Measurements from ENCODE around the gene PDZD4.

The PDZD4 gene

GRCh38 chrX:153772316-153773217 is 57.8 kb downstream of the PDZD4 start:
- TF ChIP-seq ELF4 (IDR thresholded peaks at IDR 0.05) (no peak), PKNOX1 (IDR thresholded peaks at IDR 0.05) (no peak), ARNT (IDR thresholded peaks at IDR 0.05) (no peak), TARDBP (IDR thresholded peaks at IDR 0.05) (no peak), CTBP1 (IDR thresholded peaks at IDR 0.05; ENCODE audit: borderline replicate concordance) (no peak), FOXK2 (IDR thresholded peaks at IDR 0.05) (no peak), L3MBTL2 (conservative IDR thresholded peaks at IDR 0.05) (no peak), SP1 (IDR thresholded peaks at IDR 0.05) (no peak), ZNF384 (IDR thresholded peaks at IDR 0.05) (no peak), NFRKB (IDR thresholded peaks at IDR 0.05) (no peak), FOXA1 (IDR thresholded peaks at IDR 0.05) (no peak), BHLHE40 (IDR thresholded peaks at IDR 0.05; ENCODE audit: borderline replicate concordance) (no peak), SUZ12 (IDR thresholded peaks at IDR 0.05) (no peak), FOXM1 (IDR thresholded peaks at IDR 0.05; ENCODE audit: borderline replicate concordance) (no peak), LEF1 (IDR thresholded peaks at IDR 0.05; ENCODE audit: borderline replicate concordance) (no peak), HDGF (IDR thresholded peaks at IDR 0.05; ENCODE audit: borderline replicate concordance) (no peak)
- DNase-seq (ENCODE audit: extremely low spot score), result no peak
- ChIA-PET CTCF (no interaction called here), POLR2A (no interaction called here)

GRCh38 chrX:153771415-153772315 is 58.7 kb downstream of the PDZD4 start:
- CTCF ChIA-PET, result no interaction called here
- no peak for DNase-seq (ENCODE audit: extremely low spot score)
- TF ChIP-seq PKNOX1 (IDR thresholded peaks at IDR 0.05) (no peak), L3MBTL2 (conservative IDR thresholded peaks at IDR 0.05) (no peak), FOXA1 (IDR thresholded peaks at IDR 0.05) (no peak), TARDBP (IDR thresholded peaks at IDR 0.05) (no peak), BHLHE40 (IDR thresholded peaks at IDR 0.05; ENCODE audit: borderline replicate concordance) (no peak), FOXK2 (IDR thresholded peaks at IDR 0.05) (no peak)
- POLR2A ChIA-PET, result no interaction called here

- ChIA-PET CTCF (no interaction called here), POLR2A (no interaction called here)
- no peak for DNase-seq (ENCODE audit: extremely low spot score)
- no peak for TF ChIP-seq FOXA1 (IDR thresholded peaks at IDR 0.05)
- no peak for TF ChIP-seq ELF4 (IDR thresholded peaks at IDR 0.05)
- TF ChIP-seq FOXK2 (IDR thresholded peaks at IDR 0.05), result no peak
- TF ChIP-seq HDGF (IDR thresholded peaks at IDR 0.05; ENCODE audit: borderline replicate concordance), result no peak
- no peak for TF ChIP-seq TARDBP (IDR thresholded peaks at IDR 0.05)
- no peak for TF ChIP-seq PKNOX1 (IDR thresholded peaks at IDR 0.05)
- TF ChIP-seq L3MBTL2 (conservative IDR thresholded peaks at IDR 0.05), result no peak
- no peak for TF ChIP-seq CTBP1 (IDR thresholded peaks at IDR 0.05; ENCODE audit: borderline replicate concordance)
- TF ChIP-seq ARNT (IDR thresholded peaks at IDR 0.05), result no peak
- TF ChIP-seq FOXM1 (IDR thresholded peaks at IDR 0.05; ENCODE audit: borderline replicate concordance), result no peak
- TF ChIP-seq LEF1 (IDR thresholded peaks at IDR 0.05; ENCODE audit: borderline replicate concordance), result no peak
- TF ChIP-seq SP1 (IDR thresholded peaks at IDR 0.05), result no peak
- no peak for TF ChIP-seq NFRKB (IDR thresholded peaks at IDR 0.05)
- TF ChIP-seq SUZ12 (IDR thresholded peaks at IDR 0.05), result no peak
- no peak for TF ChIP-seq BHLHE40 (IDR thresholded peaks at IDR 0.05; ENCODE audit: borderline replicate concordance)
- no peak for TF ChIP-seq ZNF384 (IDR thresholded peaks at IDR 0.05)
These were observed 59.5 kb downstream of the PDZD4 start for GRCh38 chrX:153770601-153771414.

- ChIA-PET POLR2A (no interaction called here), CTCF (no interaction called here)
- no peak for DNase-seq (ENCODE audit: extremely low spot score)
- TF ChIP-seq PKNOX1 (IDR thresholded peaks at IDR 0.05) (no peak), SP1 (IDR thresholded peaks at IDR 0.05) (no peak), NFRKB (IDR thresholded peaks at IDR 0.05) (no peak), ZNF384 (IDR thresholded peaks at IDR 0.05) (no peak), ELF4 (IDR thresholded peaks at IDR 0.05) (no peak), FOXM1 (IDR thresholded peaks at IDR 0.05; ENCODE audit: borderline replicate concordance) (no peak), HDGF (IDR thresholded peaks at IDR 0.05; ENCODE audit: borderline replicate concordance) (no peak), FOXK2 (IDR thresholded peaks at IDR 0.05) (no peak), FOXA1 (IDR thresholded peaks at IDR 0.05) (no peak), CTBP1 (IDR thresholded peaks at IDR 0.05; ENCODE audit: borderline replicate concordance) (no peak)
These were observed 60.3 kb downstream of the PDZD4 start for GRCh38 chrX:153769865-153770600.
